HG02870 (cell line): ENCODE measurements around the gene CDADC1.

Experiments
- ATAC-seq: cut with Tn5 transposase; IDR thresholded peaks from one replicate; pipeline ENCODE4 v1.9.1; 2021; ENCODE audit warnings: mild to moderate bottlenecking, moderate library complexity; ENCODE audit not compliant: unreplicated experiment

CDADC1 gene

GRCh38 chr13:49235856-49236431 lies 11.8 kb upstream of the CDADC1 start:
- ATAC-seq: no peak

- ATAC-seq: no peak
Measured at GRCh38 chr13:49238621-49239020, 9.1 kb upstream of the CDADC1 start.

- peak; percentile 59 for ATAC-seq
Measured at GRCh38 chr13:49240017-49240416, 7.7 kb upstream of the CDADC1 start.

GRCh38 chr13:49241296-49241695 lies 6.4 kb upstream of the CDADC1 start:
- no peak for ATAC-seq

GRCh38 chr13:49245101-49245500 lies 2.6 kb upstream of the CDADC1 start:
- no peak for ATAC-seq

- peak; percentile 41 for ATAC-seq
Measured at GRCh38 chr13:49246850-49247642, 679 bp upstream of the CDADC1 start.

GRCh38 chr13:49248622-49249002 lies 887 bp downstream of the CDADC1 start:
- ATAC-seq: no peak

- ATAC-seq: no peak
Measured at GRCh38 chr13:49251326-49251725, 3.6 kb downstream of the CDADC1 start.

GRCh38 chr13:49253310-49253709 lies 5.6 kb downstream of the CDADC1 start:
- no peak for ATAC-seq

GRCh38 chr13:49254007-49254406 lies 6.3 kb downstream of the CDADC1 start:
- ATAC-seq: no peak

GRCh38 chr13:49256841-49257240 lies 9.1 kb downstream of the CDADC1 start:
- ATAC-seq: no peak

- no peak for ATAC-seq
Measured at GRCh38 chr13:49258089-49258796, 10.5 kb downstream of the CDADC1 start.

GRCh38 chr13:49259586-49259985 lies 11.9 kb downstream of the CDADC1 start:
- ATAC-seq: no peak

GRCh38 chr13:49262634-49263033 lies 14.9 kb downstream of the CDADC1 start:
- no peak for ATAC-seq

GRCh38 chr13:49265822-49266221 lies 18.1 kb downstream of the CDADC1 start:
- no peak for ATAC-seq

- no peak for ATAC-seq
Measured at GRCh38 chr13:49271264-49271663, 23.5 kb downstream of the CDADC1 start.

GRCh38 chr13:49272296-49272695 lies 24.6 kb downstream of the CDADC1 start:
- ATAC-seq: no peak

GRCh38 chr13:49278211-49278610 lies 30.5 kb downstream of the CDADC1 start:
- no peak for ATAC-seq

GRCh38 chr13:49279112-49279511 lies 31.4 kb downstream of the CDADC1 start:
- no peak for ATAC-seq

- no peak for ATAC-seq
Measured at GRCh38 chr13:49279885-49280284, 32.2 kb downstream of the CDADC1 start.

- ATAC-seq: no peak
Measured at GRCh38 chr13:49287995-49288394, 40.3 kb downstream of the CDADC1 start.

GRCh38 chr13:49288458-49288857 lies 40.7 kb downstream of the CDADC1 start:
- no peak for ATAC-seq
